ENCODE data around the gene CACNA1C.

CACNA1C gene

DNA sequence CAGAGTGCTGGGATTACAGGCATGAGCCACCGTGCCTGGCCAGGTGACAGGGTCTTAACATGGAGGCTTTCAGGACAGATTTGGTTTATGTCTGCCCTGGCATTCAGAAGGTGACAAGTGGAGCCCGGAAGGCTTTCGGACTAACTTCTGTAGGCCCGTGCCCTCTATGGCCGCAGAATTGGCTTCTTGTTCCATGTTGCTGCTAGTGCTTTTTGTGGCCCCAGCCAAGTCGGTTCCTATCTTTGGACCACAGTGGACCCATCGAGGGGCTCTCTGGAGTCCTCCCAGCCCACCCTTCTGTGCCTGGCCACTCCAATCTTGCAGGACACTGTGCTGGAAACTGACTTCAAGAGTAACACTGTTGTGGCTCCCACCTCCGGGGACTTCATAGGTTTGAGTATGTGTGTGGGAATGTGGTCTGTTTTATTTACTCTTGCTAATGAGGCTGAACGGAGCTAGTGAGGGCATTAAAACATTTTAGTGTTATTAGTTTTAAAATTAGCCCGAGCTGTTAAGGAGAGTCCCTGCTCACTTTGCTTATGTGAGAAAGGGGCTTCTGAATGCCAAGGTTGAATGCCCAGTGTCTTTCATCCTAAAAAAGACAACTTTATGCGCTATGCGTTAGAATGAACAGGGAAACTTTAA, 245.9 kb downstream of the CACNA1C start:
- DNase-seq (ENCODE audit: low read depth), result no peak

DNA sequence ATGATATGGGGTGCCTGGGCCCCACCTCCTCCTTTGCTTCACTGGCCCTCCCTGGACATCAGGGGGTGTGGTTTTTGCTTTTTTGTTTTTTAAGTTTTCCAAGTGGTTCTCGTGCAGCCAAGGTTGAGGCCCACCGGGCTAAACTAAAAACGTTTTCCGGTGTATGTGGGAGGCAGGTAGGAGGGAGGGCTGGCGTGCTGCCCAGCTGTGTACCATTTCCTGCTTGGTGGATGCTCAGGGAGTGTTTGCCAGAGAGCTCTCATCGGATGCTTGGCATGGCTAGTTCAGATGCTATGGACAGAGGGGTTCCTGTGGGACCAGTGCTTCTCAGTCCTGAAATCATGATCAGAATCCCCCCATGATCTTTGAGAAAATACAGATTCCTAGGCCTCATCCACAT, 246.4 kb downstream of the CACNA1C start:
- DNase-seq (ENCODE audit: low read depth), result no peak

DNA sequence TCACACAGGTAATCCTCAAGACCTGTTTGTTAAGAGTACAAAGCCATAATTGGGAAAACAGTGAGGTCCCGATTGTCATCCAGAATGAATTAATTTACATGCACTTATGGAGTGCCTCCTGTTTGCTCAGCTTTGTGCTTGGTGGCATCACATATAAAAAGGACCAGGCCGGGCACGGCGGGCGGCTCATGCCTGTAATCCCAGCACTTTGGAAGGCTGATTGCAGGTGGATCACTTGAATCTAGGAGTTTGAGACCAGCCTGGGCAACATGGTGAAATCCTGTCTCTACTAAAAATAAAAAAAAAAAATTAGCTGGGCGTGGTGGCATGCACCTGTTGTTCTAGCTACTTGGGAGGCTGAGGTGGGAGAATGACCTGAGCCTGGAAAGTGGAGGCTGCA, 247.4 kb downstream of the CACNA1C start:
- DNase-seq (ENCODE audit: low read depth), result no peak

DNA sequence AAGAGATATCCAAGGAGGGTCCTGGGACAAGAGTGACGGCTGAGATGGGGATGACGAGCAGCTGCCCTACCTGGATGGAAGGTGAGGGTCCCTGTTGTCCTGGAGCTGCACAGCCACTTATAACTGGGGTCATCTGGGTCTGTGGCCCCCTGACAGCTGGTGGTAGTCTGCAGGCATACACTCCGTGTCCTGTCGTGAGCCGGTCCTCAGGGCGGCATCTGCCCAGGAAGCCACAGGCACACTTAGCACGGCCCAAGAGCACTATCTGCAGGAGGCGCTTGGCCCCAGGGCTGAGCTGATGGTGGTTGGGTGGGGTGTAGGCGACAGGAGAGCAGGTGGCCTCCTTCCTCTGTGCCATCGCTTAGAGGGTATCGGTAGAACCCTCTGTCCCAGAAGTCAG, 248.1 kb downstream of the CACNA1C start:
- DNase-seq (ENCODE audit: low read depth), result no peak

DNA sequence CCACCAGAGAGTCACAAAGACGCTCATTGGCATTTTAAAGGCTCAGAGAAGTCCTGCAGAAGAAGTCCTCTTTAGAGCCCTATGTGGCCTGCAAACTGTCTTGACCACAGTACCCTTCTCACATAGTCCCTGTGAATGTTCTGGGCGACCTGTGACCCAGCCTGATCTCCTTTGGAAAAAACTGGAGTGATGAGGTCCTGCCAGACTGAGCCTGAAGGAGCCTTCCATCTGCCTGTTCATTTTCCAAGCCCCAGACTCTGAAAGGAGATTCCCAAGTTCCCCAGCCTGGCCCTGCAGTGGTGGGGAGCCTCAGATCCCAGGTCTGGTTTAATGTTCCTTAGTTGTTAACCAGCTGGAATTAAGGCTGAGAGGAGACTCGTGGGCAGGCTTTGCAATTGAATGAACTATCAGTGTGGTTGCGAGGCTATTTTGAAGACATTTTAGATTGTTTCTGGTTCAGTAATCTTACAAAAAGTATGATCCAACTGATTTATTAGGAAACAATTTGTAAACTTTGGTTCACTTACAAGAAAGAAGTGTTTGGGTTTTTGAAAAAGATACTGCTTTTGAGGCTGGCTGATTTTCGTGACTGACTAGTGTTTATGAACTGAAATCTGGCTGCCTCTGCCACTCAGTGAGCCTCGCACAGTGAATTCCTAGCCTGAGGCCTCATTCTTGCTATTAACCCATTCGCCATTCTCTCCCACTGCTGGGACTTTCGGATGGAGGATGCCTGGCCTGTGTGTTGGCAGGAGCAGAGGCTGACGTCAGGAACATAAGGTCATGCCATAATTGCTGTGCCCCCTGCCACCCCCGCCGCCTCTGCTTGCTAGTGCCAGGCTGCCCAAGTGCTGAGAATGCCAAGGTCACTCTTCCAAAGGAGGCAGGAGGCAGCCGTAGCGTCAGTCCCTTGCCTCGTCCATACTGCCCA, 249.0 kb downstream of the CACNA1C start:
- DNase-seq (ENCODE audit: low read depth), result no peak

DNA sequence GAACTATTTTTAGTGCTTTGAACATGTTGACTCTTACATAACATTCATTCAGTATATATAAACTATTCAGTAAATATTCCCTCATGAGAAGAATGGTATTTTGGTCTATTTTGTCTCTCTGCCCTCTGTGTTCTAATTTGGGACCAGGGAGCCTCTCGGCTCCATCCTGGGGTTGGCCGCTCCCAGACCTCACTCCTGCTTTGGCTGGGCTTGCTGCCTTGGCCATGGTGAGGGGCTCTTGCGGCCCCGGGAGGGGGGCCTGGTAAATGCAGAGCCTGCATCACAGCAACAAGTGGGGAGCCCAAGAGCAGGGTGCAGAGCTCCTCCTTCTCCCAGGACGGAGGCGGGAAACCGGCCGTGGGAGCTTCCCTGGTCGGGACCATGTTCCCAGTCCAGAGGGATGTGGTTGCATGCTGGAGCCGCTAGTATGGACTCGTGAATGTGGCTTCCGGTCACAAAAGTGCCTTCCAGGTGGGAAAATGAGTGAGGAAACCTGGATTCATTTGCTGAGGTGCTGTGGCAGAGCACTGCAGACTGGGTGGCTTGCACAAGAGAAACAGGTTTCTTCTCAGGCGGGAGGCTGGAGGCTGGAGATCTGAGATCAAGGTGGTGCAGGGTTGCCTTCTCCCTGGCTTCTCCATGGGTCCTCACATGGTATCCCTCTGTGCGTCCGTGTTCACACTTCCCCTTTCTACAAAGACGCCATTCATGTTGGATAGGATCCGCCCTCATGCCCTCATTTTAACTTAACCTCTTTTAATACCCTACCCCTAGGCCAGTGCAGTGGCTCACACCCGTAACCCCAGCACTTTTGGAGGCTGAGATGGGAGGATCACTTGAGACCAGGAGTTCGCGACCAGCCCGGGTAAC, 250.2 kb downstream of the CACNA1C start:
- DNase-seq (ENCODE audit: low read depth), result no peak

DNA sequence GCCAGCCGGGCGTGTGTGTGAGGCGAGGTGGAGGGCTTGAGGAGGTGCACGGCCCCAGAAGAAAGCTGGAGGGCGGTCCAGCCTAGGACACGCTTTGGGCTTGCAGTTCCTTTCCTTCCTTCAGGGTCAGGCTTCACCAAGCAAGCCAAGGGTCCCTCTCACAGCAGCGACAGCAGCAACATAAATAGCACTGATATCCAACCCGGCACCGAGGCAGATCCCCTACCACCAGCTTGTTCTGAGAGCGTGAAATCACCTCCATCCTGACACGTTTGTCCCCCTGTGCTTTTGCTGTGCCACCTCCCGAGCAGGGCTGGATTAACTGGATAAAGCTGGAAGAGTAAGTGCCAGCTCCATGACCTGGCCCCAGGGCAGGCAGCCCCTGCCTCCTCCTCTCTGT, 251.4 kb downstream of the CACNA1C start:
- no peak for DNase-seq (ENCODE audit: low read depth)

DNA sequence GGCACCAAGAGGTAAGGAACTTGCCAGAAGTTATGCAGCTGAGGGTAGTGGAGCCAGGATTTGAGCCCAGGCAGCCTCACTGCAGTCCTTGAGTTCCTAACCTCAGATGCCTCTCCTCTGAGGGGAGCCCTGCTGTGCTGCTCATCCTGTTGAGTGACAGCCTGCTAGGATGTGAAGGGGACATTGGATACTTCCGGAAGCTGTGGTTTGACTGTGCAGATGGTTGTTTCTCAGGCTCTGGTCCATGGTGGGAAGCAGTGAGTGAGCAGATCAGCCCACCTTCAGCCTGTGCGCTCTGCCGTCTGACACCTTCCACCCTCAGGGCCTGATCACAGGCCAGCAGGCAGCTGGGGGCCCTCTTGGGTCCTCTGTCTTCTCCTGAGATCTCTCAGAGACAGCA, 253.2 kb downstream of the CACNA1C start:
- DNase-seq (ENCODE audit: low read depth), result no peak

DNA sequence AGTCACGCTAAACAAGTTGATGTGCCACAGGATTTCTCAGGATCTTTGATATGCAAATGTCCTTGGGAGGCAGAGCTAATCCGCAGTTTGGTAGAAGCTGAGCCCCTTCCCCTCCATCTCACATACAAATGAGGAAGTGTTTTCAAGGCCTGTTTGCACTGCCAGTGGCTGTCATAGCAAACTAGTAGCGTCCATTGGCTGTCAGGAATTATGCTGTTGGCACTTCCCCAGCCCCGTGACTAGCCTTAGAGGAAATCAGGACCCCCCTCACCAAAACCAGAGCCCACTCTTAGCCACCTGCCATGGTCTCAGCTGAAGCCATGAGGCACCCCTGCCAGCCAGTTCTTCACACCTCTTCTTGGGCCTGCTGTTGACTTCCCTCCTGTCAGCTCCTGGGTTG, 253.9 kb downstream of the CACNA1C start:
- DNase-seq (ENCODE audit: low read depth), result no peak

DNA sequence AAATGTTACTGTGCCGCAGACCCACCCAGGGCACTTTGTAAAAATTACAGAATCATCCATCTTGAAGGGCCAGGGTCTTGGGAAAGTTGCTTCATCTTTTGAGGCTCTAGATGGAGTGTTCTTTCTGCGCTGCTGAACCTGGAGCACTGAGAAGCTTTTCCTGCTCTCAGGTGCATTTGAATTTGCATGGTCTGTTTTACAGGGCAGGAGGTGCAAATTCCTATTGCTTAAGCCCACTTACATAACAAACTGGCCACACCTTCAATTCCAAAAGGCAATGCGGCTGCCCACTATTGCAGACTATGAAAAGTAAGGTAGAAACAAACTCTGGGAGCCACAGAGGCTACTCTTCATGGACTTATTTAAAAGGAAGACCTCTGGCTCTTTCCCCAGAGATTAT, 254.8 kb downstream of the CACNA1C start:
- no peak for DNase-seq (ENCODE audit: low read depth)

DNA sequence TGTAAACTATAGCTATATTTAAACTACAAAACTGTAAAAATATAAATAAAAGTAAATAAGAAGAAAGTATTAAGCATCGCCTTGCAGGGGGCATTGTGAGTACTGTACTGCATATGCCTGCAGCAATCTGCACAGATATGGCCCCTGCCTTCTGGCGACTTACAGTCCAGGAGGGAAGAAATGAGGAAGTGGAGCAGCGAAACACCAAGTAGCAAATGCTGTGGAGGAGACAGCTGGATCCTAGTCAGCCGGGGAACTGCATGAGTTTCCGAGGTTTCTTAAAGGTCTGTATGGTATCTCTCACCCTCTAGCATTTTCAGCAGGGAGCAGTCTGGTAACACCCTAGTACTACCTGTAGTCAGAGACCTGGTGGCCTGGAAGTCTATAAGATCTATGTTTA, 256.9 kb downstream of the CACNA1C start:
- DNase-seq (ENCODE audit: low read depth), result no peak

DNA sequence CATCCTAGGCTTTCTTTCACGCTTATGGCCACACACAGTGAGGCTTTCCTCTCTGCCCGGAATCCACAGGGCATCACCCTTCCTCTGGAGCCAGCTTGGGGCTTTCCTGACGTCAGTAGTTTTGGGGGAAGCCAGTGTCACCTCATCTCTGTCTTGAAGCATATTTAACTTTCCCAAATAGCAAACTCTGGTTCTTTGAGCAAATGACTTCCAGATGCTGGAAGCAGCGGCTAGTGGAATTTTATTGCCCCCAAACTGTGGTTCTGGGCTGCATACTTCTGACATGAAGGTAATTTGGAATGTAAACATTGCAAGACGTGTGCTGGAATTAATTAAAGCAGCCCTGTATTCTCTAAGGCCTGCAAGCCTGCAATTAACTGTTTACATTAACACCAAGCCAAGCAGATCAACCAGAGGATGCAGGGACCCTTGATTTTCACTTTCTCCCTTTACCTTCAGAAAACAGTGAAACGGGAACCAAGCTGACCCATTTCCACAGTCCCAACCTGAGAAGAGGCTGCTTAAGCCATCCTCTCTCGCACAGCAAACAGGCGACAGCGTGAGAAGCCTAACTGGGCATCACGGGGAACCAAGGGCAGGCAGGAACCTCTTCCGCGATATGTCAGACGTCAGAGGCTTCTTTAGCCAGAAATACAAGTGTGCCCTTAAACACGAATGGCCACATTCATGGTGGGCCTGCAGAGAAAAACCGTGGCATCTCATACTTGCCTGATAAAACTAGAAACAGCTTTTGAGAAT, 258.4 kb downstream of the CACNA1C start:
- DNase-seq (ENCODE audit: low read depth), result no peak

DNA sequence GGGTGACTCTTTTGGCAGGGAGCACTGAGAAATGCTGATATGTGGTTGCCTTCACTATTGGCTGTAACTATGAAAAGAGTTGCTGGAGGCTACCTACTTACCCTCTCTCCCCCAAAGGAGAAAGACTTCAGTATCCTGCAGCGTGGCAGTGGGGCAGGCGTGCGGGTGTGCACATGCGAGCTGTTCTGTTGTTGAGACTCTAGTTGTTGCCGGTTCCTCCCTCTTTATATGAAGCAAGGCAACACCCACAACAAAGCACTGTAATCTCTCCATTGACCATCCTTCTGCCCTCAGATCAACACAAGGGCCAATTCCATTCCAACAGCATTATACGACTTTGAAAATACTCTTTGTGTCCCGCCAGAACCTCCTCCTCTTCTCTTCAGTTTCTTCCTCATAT, 259.4 kb downstream of the CACNA1C start:
- DNase-seq (ENCODE audit: low read depth), result no peak

DNA sequence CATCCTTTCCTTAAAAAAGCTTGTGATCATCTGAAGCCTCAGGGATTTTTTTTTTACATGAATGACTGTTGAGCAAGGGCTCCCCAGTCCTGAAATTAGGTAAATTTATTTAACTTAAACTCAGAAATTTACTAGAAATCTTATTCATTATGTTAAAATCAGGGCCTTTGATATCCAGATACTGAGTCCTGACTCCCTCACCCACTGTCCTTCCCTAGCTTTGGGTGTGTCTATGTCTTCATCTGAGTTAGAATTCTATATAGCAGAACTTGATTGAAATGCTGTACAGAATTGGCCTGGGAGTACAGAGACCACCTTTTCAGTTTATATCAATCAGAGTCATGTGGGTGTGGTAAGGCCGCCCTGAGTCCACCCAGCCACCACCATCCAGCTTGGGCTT, 260.0 kb downstream of the CACNA1C start:
- DNase-seq (ENCODE audit: low read depth), result no peak

DNA sequence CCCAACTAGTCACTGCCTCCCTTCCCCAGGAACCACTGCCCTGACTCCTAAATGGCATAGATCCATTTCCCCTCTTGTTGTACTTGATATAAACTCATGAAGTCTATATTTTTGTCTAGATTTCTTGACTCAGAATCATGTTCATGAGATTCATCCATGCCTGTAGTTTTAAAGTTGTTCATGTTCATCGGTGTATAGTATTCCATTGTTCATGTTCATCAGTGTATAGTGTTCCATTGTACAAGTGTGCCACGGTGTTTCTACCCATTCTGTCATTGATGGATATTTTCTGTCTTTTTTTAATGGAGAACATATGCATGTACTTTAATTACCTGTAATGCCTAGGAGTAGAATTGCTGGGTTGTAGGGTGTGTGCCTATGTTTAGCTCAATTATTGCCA, 261.7 kb downstream of the CACNA1C start:
- DNase-seq (ENCODE audit: low read depth), result no peak

DNA sequence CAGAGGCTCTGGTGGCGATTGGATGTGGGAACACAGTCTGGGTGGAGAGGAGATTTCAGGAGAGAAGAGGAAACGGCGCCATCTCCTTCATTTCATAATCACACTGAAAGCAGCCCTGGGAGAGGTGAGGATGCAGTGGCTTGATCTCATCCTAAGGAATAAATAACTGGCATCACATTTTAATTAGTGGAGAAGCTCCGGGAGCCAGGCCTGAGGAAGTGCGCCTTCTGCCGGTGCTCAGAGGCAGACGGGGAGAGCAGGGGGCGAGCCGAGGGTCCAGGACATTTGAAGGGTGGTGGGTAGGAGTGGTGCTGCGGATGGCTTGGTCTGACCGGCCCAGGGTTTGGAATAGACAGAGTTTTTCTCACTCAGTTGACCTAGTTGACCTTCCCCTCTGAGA, 265.0 kb downstream of the CACNA1C start:
- DNase-seq (ENCODE audit: low read depth), result no peak

DNA sequence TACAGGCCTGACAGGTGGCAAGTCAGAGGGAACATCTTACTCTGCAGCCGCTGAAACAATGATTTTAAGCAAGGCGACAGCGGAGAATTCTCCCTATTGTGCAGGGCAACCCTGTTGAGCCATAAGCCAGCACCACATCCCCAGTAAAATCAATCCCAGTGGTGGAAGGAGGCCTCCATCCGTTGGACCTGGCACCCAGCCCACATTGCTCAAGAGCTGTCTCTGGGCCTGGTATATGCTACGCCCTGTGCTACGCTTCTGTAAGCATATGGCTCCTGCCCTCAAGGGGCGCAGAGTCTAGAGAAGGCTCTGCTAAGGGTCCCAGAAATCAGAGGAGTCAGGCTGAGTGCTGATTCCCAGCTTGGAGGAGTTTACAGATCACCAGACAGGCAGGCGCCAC, 265.5 kb downstream of the CACNA1C start:
- DNase-seq (ENCODE audit: low read depth), result no peak

DNA sequence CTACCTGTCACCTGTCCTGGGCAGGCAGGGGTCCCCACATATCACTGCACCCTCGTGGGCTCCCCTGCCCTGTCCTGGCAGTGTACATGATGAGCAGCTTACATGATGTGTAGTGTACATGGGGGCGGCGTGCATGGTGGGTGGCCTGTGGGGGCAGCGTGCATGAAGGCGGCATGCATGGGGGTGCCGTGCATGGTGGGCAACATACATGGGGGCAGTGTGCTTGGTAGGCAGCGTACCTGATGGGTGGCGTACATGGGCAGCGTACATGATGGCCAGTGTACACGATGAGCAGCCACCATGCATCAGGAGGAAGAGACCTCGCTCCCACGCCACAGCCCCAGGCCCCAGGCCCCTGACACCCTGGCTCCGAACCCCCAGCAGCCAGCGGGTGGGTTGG, 266.3 kb downstream of the CACNA1C start:
- DNase-seq (ENCODE audit: low read depth), result no peak

DNA sequence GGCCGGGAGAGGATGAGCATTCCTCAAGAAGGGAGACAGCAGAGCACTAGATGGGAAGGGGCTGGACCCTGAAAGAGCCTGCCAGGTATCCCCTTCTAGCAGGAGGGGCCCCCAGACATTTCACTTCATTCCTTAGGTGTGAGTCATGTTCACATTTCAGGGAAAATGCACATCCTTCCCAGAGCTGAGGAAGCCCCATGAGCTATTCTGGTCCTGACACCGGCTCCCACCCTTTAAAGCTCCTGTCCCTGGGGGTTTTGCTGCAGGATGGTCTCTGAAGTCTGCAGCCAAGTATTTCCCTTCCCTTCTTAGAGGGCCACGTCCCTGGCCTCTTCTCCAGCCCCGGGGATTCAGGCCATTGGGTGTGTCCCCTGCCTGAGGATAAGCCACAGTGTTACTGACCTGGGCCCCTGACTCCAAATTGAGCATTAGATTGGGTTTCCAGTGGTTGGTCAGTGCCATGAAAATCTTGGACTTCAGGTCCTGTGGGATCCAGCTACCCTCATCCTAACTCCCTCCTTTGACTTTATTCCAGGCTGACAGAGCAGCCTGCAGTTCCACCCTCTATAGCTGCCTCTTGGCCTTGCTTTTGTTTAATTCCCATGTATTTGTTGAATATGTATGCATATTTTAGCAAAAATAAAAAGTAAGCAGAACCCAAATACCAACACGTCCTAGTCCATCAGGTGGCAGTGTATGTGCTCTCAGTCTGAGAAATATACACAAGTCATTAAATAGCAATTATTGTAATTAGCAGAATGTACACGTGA, 267.1 kb downstream of the CACNA1C start:
- no peak for DNase-seq (ENCODE audit: low read depth)

DNA sequence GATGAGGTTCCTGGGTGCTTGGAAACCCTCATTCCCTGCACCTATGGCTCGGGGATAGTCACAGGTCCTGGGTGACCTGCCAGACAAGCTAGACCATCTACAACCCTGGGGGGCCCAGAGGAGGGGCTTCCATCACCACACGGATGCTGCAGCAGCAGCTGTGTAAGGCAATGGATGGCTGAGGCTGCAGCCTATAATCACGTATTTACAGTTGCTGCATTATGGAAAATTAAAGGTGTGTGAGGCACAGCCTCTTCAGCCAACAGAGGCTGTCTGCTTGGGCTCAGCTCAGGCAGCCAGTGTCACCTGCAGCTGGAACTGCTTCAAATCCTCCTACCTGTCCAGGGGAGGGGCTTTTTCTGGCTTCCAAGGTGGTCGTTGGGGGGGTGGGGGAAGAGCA, 268.1 kb downstream of the CACNA1C start:
- DNase-seq (ENCODE audit: low read depth), result no peak

DNA sequence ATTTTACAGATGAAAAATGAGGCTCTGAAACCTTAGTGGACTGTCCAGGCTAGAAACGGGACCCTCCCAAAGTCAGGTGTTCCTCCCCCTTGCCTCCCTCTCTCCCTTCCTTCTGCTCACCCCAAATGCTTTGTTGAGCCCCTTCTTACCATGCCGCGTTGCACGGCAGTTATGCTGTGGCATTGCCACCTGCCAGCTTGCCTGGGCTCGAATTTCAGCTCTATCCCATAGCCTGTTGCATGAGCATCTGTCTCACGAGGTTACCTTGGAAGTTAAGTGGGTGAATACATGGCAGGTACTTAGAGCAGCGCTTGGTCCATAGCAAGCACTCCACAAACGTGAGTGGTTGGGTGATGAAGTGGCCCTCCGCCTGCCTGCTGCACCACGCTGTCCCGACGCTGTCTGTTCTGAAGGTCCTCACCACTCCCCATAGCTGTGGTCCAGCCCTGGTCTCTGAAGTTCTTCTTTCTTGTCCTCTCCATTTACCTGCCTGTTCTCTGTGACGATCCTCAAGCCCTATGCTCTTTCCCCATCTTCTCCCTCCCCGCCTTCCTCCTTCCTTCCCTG, 269.9 kb downstream of the CACNA1C start:
- no peak for DNase-seq (ENCODE audit: low read depth)
